Ecto neural progenitor cell (in vitro differentiated cells): ENCODE data around the gene ZNF407.

Experiments used
- DNase-seq: peaks from one replicate; pipeline ENCODE4 v3.0.0-alpha.2; 2018; ENCODE audit warnings: low spot score

Gene ZNF407

DNA sequence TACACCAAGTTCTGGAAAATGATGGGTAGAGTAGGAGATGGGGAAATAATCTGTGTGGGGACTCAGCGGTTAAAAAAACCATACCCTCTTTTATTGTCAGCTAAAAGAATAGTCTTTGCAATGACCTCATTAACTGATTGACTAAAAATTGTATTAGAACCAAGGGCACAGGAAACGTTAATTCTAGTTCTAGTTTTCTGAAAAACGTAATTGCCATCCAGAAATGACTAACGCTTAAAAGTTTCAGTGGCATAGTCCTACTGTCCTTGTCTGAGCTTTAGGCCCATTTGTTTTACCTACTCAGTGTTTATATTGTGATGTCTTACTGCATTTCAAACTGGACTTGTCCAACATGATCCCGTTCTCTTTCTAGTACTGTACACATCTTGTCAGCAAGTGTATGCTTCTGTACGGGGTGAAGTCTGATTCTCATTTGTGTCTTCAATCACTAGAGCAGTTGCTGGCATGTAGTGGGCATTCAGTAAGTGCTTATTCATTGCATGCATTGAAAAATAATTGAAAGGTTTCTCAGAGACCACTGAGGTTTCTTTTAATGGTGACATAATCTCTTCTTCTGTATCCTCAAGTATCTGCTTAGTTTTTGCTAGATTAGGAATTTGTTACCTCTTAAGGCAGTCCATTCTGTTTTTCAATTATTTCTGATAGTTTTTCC, 81.5 kb downstream of the ZNF407 start:
- DNase-seq, result no peak

DNA sequence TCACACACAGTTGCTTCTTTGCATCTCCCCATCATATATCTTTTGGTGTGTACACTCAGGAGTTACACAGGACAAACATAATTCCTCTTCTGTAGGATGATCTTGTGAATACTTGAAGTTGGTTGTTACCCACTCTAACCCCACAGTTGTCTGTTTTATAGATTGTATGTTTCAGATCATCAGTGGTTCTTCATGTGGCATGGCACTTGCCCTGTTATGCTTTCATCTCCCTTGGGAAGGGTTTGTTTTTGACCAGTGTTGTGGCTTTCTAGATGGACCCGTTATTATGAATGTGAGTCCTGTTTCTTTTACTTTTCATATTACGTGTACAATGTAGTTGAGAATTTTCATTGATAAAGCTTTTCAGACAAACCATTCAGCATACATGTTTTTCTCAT, 82.0 kb downstream of the ZNF407 start:
- DNase-seq, result no peak

- DNase-seq, result no peak
Measured at GRCh38 chr18:74682141-74682990, 84.7 kb downstream of the ZNF407 start.

DNA sequence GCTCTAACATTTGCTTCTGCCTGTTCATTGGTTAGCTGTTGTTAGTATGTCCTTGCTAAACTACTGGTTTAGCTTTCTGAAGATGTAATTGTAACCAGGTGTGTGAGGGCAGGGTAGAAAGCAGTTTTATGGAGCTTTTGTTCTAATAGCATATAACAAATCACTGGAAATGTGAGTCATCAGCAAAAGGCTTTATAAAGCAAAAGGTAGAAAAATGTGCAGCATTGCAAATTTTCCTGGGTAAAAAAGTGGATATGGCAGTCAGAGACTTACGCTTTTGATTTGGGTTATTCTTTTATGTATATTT, 85.3 kb downstream of the ZNF407 start:
- no peak for DNase-seq

DNA sequence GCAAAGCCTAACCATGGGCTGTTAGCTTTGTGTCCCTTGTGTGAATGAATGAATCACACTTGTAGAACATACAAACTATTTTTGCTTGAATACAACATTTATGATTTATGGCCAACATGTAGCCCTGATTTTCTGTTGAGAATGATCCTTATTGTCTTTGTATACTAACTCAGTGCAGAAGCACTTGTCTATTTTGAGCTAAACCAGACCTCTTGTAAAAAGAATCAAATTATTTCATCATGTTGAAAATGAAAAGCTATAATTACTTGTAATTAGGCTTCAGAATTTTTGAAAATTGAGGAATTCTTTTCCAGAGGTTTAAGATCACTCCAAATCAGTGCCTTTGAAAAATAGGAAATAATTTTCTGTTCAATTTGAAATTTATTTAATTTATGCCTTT, 85.9 kb downstream of the ZNF407 start:
- DNase-seq, result no peak

DNA sequence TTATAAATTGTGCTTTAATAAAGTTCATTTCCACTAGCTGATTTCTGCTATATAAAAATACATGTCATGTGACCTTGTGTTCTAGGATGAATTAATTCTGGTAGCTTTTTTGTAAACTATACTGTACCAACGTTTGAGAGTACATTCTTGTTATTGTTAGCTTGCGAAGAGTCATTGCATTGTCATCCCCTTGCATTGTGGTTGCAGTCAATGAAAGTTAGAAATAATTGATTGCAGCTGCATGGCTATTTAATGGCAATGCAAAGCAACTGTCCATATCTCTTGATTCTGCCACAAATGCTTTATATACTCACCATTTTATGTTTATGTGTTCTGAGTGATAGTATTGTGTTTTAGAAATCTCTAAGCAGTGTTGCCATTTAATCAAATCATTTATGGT, 91.6 kb downstream of the ZNF407 start:
- DNase-seq, result no peak

DNA sequence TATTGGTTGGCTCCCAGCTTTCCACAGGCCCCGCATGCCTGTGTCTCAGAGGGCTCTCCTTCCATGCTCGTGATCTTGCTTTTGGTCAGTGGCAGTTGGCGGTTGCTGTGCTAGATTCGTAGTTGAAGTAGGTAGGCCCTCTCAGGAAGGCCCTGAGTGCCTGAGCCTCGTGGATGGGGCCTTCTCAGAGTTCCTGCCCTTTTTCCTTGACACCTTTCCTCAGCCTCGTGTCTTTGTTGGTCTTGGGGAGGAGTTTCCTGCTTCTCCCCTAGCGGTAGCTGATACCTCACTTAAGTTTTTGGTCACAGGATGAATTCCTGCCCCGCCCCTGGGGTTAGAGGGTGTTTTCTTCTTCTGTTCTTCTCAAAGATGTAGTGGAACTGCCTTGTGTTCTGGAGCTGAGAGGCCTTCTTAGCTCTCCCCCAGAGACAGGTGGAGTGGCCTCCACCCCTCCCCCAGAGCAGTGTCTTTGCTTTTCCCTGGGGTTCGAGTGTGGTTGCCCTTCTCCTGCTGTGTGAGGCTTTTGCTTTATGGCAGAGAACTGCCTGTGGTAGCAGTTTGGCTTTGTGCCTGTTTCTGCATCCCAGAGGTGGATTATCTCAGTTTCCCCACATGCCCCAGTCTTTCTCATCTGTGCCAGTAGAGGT, 94.8 kb downstream of the ZNF407 start:
- DNase-seq, result no peak

- DNase-seq, result no peak
Measured at GRCh38 chr18:74694436-74694835, 96.8 kb downstream of the ZNF407 start.

GRCh38 chr18:74695170-74695569, 97.5 kb downstream of the ZNF407 start:
- DNase-seq, result no peak

GRCh38 chr18:74698881-74699280, 101.2 kb downstream of the ZNF407 start:
- no peak for DNase-seq

DNA sequence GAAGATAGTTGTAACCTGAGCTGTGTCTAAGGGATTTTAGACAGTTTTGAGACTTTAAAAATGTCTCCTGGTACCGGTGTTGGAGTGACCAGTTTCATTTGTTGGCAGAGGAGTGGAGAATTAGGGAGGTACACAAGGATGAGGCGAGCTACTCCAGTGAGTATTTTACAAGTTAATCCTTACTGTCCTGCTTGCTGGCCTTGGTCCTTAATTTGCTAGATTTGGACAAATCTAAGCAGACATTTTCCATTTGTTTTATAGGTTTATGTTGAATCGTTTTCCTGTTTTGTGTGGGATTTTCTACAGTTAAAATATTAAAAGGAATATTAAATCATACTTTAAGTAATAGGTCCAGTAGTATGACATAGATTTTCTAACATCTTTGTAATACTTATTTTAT, 101.8 kb downstream of the ZNF407 start:
- DNase-seq, result no peak

DNA sequence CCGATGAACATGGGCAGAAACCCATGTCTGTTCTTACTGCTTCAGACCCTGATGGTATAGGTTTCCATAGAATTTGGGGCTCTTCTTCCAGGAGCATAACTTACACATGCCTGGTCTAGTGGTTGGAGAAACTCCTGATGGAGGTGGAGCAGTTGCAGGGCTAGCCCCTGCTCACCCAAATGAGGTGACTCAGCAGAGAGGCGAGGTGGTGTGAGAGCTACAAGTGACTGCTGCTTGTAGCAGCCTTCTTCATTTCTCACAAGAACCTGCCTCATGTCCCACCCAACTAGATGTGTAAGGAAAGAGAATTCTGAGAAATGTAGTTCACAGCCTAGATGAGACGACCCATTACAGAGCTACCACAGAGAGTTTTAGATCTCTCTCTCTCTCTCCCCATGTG, 105.3 kb downstream of the ZNF407 start:
- no peak for DNase-seq

DNA sequence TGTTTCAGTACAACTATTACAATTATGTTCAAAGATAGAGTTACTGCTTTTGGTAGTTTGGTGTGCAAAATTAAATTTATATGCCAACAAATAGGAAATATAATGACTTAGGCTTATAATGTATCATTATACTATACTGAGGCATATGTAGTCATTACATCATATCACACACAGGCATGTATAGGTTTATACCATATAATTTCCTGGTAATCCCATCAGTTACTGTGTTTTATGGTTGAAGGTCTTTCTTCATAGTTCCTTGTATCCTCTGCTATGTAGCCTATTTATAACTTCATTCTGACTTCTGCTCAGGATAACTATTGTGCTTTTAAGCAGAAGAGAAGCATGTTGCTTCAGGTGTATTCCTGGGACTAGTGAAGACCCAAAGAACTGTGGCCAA, 110.5 kb downstream of the ZNF407 start:
- no peak for DNase-seq

- no peak for DNase-seq
Measured at GRCh38 chr18:74709452-74709851, 111.8 kb downstream of the ZNF407 start.

- DNase-seq, result no peak
Measured at GRCh38 chr18:74714120-74714519, 116.5 kb downstream of the ZNF407 start.

- DNase-seq, result no peak
Measured at GRCh38 chr18:74714791-74715190, 117.1 kb downstream of the ZNF407 start.

GRCh38 chr18:74715306-74715705, 117.6 kb downstream of the ZNF407 start:
- DNase-seq, result no peak

DNA sequence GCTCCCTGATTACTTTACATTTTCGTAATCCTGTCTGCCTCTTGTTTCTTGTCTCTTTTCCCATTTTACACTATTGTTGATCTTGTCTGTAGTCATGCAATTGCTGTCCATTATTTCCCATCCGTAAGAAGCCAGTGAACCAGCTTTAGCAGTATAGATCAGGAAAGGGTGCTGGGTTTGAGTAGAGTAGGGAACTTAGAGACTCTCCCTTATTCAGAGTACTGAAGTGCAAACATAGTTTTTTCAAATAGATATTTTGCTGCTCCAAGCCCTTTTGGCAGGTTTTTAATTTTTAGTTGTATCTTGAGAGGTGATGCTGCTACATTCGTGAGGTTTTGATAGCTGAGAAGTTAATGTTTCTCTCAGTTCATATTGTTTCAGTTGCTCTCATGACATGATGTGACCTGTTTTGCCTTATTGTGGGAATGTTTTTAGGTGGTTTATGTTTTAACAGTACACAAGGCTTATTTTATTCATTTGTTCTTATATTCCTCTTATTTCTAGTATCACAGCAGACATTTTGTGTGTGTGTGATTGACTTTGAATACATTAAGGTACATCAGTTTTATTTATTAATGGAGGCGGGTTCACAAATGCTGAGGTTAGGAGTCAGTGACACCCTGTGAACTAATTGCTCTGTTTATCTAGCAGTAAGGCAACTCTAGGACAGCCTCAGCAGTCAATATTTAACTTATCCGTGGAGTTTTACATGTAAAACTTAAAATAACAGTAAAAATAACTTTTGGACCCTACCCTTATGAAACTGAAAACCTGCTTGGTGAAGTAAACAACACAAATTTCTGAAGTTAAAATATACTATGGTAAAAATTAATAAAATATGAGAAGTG, 118.4 kb downstream of the ZNF407 start:
- DNase-seq, result no peak

DNA sequence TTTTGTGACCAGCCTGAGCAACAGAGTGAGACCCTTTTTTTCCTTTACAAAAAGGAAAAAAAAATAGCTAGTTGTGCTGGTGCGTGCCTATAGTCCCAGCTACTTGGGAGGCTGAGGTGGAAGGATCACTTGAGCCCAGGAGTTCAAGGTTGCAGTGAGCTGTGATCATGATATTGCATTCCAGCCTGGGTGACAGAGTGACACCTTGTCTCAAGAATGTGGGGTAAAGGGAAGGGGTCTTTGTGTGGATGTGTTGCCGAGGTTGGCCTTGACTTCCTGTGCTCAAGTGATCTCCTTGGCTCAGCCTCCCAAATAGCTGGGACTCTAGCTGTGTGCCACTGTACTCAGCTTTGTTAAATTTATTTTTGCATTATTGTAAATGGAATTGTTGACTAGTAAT, 120.6 kb downstream of the ZNF407 start:
- no peak for DNase-seq

GRCh38 chr18:74722237-74722636, 124.6 kb downstream of the ZNF407 start:
- no peak for DNase-seq

DNA sequence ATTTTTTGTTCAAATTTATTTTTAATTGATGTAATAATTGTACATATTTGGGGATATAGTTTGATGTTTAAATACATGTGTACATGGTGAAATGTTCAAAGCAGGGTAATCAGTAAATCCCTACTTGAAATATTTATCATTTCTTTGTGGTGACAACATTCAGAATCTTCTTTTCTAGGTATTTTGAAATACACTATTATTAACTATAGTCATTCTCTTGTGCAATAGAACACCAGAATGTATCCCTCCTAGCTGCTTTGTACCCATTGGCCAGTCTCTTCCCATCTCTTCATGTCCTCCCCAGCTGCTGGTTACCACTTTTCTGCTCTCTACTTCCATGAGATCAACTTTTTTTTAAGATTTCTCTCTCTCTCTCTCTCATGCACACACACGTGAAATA, 126.5 kb downstream of the ZNF407 start:
- no peak for DNase-seq

GRCh38 chr18:74725690-74726089, 128.0 kb downstream of the ZNF407 start:
- DNase-seq, result no peak
